8988T (cell line): ENCODE data around the gene MELTF.
"Not testable (repeated sequence)": the region's sequence is repeated elsewhere in the genome, so short reads cannot be mapped to it uniquely, and the experiment has no call there.

ENCODE experiments used
- DNase-seq: peaks from one replicate; pipeline ENCODE4 v3.0.0; 2011

MELTF gene

GRCh38 chr3:197029511-197030167 is at the start of gene MELTF:
MELTF (minus strand) TSS chr3:197029817; CDS start chr3:197029702, 115 bp downstream.
- DNase-seq = peak; percentile 99

GRCh38 chr3:197076415-197076814 is 46.8 kb upstream of the MELTF start:
- no peak for DNase-seq

DNA sequence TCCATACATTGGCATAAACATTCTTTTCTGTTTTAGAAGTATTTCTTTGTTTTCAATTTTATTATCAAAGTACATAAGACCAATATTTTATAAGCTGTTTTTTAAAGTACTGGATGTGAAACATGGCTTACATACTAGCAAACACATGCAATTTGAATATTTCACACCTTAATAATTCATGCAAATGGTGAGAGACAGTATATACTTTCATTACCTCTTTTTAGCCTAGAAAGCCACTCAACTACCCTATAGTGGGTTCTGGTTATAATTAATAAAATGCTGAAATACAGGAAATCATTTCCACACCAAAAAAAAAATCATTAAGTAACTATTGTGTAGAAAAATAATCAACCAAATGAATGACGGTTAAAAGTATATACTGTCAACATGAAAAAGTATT is 38.5 kb upstream of the MELTF start:
- no peak for DNase-seq

DNA sequence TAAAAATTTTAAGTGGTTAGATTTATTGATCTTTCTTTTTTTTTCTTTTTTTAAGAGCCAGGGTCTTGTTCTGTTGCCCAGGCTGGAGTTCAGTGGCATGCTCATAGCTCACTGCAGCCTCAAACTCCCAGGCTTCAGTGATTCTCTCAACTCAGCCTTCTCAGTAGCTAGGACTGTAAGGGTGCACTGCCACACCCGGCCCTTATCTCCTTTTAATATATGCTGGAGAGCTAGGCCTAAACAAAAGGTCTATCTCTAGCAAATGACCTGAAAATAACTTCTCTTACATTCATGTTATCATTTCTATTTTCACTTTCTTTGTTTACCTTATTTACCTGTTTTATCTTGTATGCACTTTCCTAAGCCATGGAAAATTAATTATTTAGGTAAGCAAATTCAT is 35.2 kb upstream of the MELTF start:
- no peak for DNase-seq

- no peak for DNase-seq
These were observed 32.8 kb upstream of the MELTF start for GRCh38 chr3:197062446-197062845.

DNA sequence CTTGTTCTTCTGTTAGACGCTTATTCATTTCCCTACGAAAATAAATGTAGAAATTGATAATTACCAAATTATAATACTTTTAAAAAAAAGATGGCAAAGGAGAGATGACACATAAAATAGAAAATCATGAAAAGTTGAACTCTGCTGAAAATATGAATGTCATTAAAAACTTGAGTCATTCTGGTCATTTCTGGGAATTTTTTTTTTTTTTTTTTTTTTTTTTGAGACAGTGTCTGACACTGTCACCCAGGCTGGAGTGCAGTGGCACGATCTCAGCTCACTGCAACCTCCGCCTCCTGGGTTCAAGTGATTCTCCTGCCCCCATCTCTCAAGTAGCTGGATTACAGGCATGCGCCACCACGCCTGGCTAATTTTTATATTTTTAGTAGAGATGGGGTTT is 22.0 kb upstream of the MELTF start:
- DNase-seq = not testable (repeated sequence)

- DNase-seq = no peak
These were observed 20.9 kb upstream of the MELTF start for GRCh38 chr3:197050511-197050910.

- DNase-seq = no peak
These were observed 12.9 kb upstream of the MELTF start for GRCh38 chr3:197042539-197042938.

GRCh38 chr3:197041875-197042488 is 12.4 kb upstream of the MELTF start:
- no peak for DNase-seq

DNA sequence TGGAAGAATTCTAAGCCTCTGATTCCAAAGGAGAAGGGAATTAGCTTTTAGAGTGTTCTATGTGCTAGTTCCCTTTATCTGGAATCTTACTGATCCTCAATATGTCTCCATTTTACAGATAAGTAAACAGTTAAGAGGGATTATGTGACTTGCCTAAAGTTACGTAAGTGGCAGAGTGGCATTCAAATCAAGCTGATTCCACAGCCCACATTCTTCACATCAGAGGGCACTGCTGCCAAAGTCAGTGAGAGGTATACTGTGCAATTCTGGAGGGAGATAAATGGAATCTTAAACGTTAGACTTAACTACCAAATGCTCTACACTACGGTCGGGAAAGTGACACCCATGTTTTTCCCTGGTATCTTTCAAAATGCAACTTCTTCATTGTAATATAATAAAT is 11.0 kb upstream of the MELTF start:
- no peak for DNase-seq

DNA sequence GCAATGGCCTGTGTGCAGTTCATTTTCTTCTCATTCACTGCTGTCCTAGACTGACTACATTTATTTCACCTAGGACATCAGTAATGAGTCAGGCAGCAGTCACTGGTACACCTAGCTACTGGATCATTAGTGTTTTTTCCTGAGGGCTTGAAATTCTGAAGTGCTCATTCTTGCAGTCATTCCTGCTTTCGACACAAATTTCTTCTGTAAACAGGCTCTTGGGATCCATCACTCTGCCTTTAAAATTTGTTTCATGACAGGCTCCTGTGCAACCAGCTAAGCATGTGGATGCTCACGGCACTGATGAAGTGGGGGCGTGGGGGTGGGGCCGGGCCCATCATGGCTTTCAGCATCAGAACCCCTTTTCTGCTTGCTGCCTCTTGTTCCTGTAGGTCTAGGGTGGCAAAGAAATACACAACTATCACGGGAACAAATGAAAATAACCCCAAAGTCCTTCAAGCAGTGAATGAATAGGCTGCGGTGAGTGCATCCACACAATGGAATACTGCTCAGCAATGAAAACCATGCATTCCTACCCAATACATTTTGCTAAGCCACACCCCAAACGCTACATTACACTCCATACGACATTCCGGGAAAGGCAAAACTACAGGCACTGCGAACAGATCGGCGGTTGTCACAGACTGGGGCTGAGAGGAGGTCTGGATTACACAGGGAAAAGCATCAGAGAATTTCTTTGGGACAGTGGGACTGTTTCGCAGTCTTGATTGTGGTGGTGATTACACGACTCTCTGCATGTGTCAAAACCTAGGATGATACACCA is 9.3 kb upstream of the MELTF start:
- DNase-seq = no peak

GRCh38 chr3:197035577-197035976 is 6.0 kb upstream of the MELTF start:
- DNase-seq = no peak

- DNase-seq = not testable (repeated sequence)
These were observed 5.2 kb upstream of the MELTF start for GRCh38 chr3:197034778-197035177.

DNA sequence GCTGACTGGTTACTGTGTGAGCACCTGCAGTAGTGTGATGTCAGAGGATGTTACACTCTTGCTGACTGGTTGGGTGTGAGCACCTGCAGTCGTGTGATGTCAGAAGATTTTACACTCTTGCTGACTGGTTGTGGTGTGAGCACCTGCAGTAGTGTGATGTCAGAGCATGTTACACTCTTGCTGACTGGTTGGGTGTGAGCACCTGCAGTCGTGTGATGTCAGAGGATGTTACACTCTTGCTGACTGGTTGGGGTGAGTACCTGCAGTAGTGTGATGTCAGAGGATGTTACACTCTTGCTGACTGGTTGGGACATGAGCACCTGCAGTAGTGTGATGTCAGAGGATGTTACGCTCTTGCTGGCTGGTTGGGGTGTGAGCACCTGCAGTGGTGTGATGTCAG is 4.1 kb upstream of the MELTF start:
- DNase-seq = not testable (repeated sequence)

DNA sequence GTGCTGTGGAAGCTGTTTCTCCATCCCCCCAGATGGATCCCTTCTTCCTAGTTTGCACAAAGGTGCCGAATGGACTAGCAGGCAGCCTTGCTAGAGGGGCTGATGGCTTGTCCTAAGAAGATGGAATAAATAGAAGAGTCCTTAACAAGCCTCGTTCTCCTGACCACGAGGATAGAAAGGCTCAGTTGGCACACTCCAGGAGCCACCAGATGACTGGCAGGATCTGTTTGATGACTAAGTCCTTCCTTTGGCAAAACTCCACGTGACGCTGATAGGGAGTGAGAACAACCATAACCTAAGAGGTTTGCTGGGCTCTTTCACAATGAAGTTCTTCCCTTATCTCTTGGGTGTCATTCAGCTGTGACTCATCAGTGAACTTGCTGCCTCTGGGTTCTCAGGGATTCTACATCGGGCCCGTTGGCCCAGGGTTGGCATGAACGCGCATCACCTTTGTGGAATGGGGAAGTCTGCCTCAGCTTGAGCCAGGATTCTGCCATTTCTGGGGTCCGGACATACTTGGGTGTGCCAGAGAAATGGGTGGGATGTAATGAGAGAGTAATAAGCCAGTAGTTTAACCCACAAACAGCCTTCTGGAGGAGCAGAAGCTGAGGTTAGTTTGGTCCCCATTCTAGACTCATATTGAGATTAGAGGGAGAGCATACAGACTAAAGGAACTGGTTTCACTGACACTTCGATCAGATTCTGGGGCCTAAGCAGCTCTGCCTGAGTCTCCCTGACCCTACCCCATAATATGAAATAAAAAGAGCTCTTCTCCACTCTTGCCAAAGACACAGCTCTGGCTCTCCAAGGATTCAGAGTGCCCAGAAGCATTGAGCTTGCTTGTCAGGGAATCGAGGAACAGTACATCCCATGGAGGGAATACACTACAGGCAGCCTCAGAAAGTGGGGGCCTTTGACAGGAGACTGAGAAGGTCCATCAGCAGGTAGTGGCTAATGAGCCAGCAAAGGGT is 2.0 kb upstream of the MELTF start:
- peak; percentile 90 for DNase-seq

DNA sequence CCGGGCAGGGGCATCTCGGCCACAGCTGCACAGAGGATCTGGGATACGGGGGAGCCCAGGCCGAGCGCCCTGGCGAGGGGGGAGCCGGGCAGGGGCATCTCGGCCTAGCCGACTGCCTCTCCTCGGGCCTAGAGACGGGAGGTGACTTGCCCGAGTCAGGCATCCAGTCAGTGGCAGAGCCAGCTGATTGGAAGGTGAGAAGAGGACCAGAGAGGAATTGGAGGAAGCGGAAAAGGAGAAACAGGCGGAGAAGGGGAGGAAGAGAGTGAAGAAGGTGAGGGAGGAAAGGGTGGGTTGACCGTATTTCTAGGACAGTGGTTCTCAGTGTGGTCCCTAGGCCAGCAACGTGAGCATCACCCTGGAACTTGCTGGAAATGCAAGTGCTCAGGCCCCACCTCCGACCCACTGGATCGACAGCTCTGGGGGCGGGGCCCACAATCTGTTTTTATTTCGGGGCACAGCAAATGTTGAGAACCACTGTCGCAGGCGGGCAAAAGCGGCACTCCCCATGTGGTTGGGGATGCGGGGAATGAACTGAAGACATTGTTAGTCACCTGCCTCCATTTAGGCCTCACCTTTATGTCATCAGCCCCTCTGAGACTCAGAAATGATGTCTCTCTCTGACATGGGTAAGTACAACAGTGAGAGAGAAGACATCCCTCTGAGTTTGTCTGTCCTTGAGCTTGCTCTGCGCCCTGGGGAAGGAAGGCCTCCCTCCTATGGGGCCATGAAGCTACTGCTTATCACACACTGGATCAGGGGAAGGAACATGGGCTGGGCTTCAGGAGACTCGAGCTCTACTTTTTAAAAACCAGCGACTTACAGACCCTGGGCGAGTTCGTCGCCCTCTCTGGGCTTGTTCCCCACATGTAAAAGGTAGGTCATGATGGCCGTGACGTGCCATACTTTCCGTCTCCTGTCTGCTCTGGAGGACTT is 1.0 kb upstream of the MELTF start:
- no peak for DNase-seq

DNA sequence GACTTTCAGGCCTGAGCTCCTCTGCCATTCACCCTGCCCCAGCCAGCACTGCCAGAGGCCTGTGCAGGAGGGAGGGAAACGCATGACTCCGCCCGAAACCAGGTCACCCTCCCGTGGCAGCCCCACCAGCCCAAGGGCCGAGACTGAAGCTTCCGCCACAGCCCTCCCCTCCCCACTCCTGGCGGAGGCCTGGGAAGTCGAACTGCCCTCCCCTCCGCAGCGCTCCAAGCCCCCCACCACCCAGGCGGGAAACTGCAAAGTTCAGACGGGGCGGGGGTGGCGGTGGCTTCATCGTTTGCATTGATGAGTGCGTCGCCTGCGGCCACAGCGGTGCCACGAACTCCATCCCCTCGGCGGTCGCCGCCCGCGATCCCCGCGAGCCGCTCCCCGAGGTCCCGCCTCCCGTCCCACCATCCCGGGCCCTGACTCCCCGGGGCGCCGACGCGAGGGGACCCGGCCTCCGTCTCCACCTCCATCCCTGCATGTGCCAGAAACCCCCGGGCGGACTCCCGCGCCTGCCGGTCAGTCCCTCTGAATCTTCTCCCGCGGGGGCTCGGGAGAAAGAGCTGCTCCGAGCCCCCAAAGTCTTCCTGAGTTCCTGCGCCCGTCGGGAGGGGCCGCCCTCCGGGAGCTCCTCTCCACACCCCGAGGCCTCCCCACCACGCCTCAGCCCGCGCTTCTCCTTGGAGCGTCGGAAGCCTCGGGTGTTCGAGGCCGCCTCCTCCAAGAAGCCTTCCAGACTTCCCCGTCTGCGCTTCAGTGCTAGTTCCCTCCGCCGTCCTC is 698 bp downstream of the MELTF start:
- DNase-seq = peak; percentile 88

DNA sequence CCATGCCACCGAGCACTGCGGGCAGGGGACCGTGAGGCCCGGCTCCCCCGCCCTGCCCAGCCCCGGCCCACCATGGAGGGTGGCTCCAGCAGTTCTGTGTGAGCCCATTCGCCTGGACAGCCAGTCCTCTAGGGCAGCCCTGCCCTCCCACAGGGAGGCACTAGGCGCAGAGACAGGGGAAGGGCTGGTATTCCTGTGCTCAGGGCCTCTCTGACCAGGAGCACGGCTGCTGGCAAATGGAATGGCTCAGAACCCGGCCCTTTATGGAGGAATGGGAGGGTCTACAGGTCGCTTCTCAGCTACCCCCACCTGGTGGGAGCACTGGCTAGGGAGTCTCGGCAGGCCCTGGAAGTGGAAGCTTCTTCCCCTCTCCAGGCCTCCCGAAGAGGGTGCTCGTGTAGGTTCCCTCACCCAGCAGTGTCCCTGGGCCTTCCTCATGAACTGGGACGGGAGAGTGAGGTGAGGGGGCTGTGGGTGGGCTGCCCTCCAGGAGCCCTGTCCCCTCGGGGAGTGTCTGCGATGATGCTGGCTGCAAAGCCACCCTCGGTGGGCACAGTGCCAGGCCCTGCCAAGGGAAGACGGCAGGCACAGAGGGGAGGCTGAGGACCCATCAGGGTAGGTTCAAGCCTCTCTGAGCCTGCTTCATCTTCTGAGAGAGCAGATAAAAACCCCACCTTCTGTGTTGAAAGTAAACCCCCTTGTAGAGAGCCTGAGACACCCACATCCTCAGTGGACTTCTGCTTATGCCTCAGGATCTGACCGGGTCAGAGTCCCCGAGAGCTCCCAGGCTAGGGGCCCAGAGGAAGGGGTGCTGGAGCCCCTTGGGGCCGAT is 1.5 kb downstream of the MELTF start:
- DNase-seq = no peak

GRCh38 chr3:197027151-197027895 is 2.3 kb downstream of the MELTF start:
- DNase-seq = no peak
